HepG2 (cell line): ENCODE measurements around the gene TARS3.

Experiments
- ATF3 ChIP-seq: sonication (generic); formaldehyde crosslinking; IDR thresholded peaks from 2 replicates; pipeline ENCODE4 v1.4.0; 2020; ENCODE audit warnings: missing genetic modification reagents
- PATZ1 ChIP-seq: sonication (generic); formaldehyde crosslinking; IDR thresholded peaks from 2 replicates; pipeline ENCODE4 v1.4.0; 2020; ENCODE audit warnings: missing genetic modification reagents
- POLR2A ChIP-seq, 2 experiments: IDR thresholded peaks; 2 replicates each; pipeline ENCODE4 v1.6.1; 2011; ENCODE audit warnings: low read depth in 2 of 2, low read length in 2 of 2, mild to moderate bottlenecking in 1 of 2, moderate library complexity in 1 of 2; ENCODE audit not compliant: insufficient read depth in 1 of 2
- RELA ChIP-seq: sonication (generic); formaldehyde crosslinking; IDR thresholded peaks from 2 replicates; pipeline ENCODE4 v1.4.0; 2020; ENCODE audit warnings: missing genetic modification reagents
- SALL2 ChIP-seq: sonication (generic); formaldehyde crosslinking; IDR thresholded peaks from 2 replicates; pipeline ENCODE4 v1.8.1; 2023; ENCODE audit warnings: mild to moderate bottlenecking, missing genetic modification reagents, inconsistent platforms
- ZNF124 ChIP-seq: sonication (generic); formaldehyde crosslinking; IDR thresholded peaks from 2 replicates; pipeline ENCODE4 v1.4.0; 2020; ENCODE audit warnings: missing genetic modification reagents
- ZNF510 ChIP-seq: sonication (generic); formaldehyde crosslinking; IDR thresholded peaks from 2 replicates; pipeline ENCODE4 v1.4.0; 2020; ENCODE audit warnings: low read depth, mild to moderate bottlenecking, missing genetic modification reagents

DNA sequence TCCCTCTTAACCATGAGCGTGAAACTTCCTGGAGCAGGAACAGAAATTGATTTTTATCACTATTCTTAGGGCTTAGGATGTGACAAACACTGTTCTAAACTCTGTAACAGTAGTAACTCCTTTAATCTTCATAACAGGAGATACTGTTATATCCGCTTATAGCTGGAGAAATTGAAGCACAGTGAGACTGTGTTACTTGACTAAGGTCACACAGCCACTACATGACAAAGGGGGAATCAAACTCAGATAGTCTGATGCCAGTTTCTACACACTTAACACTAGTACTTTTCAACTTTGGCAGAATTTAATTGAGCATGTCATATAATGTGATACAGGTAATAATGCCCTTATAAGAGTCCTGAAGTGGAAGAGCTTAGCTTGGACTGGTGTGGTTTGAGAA is 800 bp upstream of the TARS3 start:
- TF ChIP-seq RELA (CRISPR knock-in tag): no peak
- no peak for TF ChIP-seq ZNF510 (CRISPR knock-in tag)
- no peak for TF ChIP-seq PATZ1 (CRISPR knock-in tag)
- TF ChIP-seq ATF3 (CRISPR knock-in tag): no peak
- TF ChIP-seq POLR2A (IDR thresholded peaks at IDR 0.05; ENCODE audit: insufficient read depth in 1 of 2, low read depth in 2 of 2, low read length in 2 of 2): no peak
- TF ChIP-seq ZNF124 (CRISPR knock-in tag): no peak
- no peak for TF ChIP-seq SALL2 (CRISPR knock-in tag)
